Fibroblast of skin of left biceps (primary cell): ENCODE results near the gene CCDC47.
"Not testable (repeated sequence)": the region's sequence is repeated elsewhere in the genome, so short reads cannot be mapped to it uniquely, and the experiment has no call there.

Experiments used
- DNase-seq, 2 experiments: peaks; one replicate each; pipeline ENCODE4 v3.0.0-alpha.2; 2013; ENCODE audit warnings: low read depth in 2 of 2

Gene CCDC47

GRCh38 chr17:63722403-63722802, 51.0 kb downstream of the CCDC47 start:
- no peak for DNase-seq

GRCh38 chr17:63720194-63720593, 53.2 kb downstream of the CCDC47 start:
- DNase-seq: not testable (repeated sequence)

- DNase-seq: no peak
Measured at GRCh38 chr17:63718988-63719387, 54.4 kb downstream of the CCDC47 start.

- no peak for DNase-seq
Measured at GRCh38 chr17:63716426-63716825, 57.0 kb downstream of the CCDC47 start.

GRCh38 chr17:63714550-63715277, 58.7 kb downstream of the CCDC47 start:
- no peak for DNase-seq

- no peak for DNase-seq
Measured at GRCh38 chr17:63709110-63709509, 64.3 kb downstream of the CCDC47 start.

- no peak for DNase-seq
Measured at GRCh38 chr17:63707151-63707550, 66.2 kb downstream of the CCDC47 start.

GRCh38 chr17:63706336-63707082, 66.9 kb downstream of the CCDC47 start:
- DNase-seq: no peak

- no peak for DNase-seq
Measured at GRCh38 chr17:63705657-63706056, 67.7 kb downstream of the CCDC47 start.

GRCh38 chr17:63704836-63705235, 68.6 kb downstream of the CCDC47 start:
- DNase-seq: no peak

- no peak for DNase-seq
Measured at GRCh38 chr17:63704259-63704576, 69.2 kb downstream of the CCDC47 start.

- DNase-seq: no peak
Measured at GRCh38 chr17:63703556-63704258, 69.7 kb downstream of the CCDC47 start.

GRCh38 chr17:63703029-63703428, 70.4 kb downstream of the CCDC47 start:
- DNase-seq: no peak

GRCh38 chr17:63702721-63703015, 70.7 kb downstream of the CCDC47 start:
- no peak for DNase-seq

GRCh38 chr17:63701868-63702720, 71.3 kb downstream of the CCDC47 start:
- no peak for DNase-seq

- DNase-seq: no peak
Measured at GRCh38 chr17:63701456-63701820, 72.0 kb downstream of the CCDC47 start.

GRCh38 chr17:63700528-63701455, 72.6 kb downstream of the CCDC47 start:
- no peak for DNase-seq

GRCh38 chr17:63699638-63700527, 73.5 kb downstream of the CCDC47 start, which contains the start of gene LIMD2:
Gene LIMD2, minus strand, starts transcription at chr17:63700125. Its CDS starts 827 bp downstream, at chr17:63699298.
- DNase-seq: no peak

GRCh38 chr17:63698886-63699637, 74.3 kb downstream of the CCDC47 start:
- DNase-seq: no peak
